ENCODE results near the gene PAQR9. TPM values are rescaled to one million over a fixed set of nuclear protein-coding genes. Genes with fewer than 3 reads are reported as not detected.

The PAQR9 gene
- polyA plus RNA-seq, 1 donor (not counting 4 experiments of a cell fraction or from before 2014, with no cell fraction given), result not detected

DNA sequence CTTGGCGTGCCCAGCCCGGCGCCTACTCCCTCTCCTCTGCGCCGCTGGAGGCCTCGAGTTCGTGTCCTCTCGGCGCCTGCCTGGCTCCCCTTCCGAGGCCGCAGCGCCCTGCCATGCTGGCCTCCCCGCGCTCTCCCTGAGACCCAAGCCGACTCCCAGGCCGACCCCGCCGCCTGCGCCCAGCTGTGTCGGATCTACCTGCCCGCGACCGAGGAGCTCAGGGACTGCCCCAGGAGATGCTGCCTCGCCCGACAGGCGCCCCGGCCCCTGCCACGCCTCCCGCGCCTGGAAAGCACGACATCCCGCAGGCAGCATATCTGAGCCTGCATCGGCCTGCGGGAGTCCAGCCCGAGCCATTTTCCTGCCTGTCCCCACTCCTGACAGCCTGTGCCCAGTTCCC, 16.1 kb downstream of the PAQR9 start:
- DNase-seq (ENCODE audit: low read depth, low spot score) (no peak), FAIRE-seq (no peak)
- H2AFZ ChIP-seq (ENCODE audit: control insufficient read depth, low read length), result peak overlapping the region; percentile 29
- H3K4me1 ChIP-seq (ENCODE audit: control insufficient read depth, extremely low read depth, insufficient read depth, low read length), result peaks cover 18% of the 10 kb centered on the region
- TF ChIP-seq, protein P1, sequence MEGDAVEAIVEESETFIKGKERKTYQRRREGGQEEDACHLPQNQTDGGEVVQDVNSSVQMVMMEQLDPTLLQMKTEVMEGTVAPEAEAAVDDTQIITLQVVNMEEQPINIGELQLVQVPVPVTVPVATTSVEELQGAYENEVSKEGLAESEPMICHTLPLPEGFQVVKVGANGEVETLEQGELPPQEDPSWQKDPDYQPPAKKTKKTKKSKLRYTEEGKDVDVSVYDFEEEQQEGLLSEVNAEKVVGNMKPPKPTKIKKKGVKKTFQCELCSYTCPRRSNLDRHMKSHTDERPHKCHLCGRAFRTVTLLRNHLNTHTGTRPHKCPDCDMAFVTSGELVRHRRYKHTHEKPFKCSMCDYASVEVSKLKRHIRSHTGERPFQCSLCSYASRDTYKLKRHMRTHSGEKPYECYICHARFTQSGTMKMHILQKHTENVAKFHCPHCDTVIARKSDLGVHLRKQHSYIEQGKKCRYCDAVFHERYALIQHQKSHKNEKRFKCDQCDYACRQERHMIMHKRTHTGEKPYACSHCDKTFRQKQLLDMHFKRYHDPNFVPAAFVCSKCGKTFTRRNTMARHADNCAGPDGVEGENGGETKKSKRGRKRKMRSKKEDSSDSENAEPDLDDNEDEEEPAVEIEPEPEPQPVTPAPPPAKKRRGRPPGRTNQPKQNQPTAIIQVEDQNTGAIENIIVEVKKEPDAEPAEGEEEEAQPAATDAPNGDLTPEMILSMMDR (optimal IDR thresholded peaks at IDR 0.05 in 1 of 3, IDR thresholded peaks at IDR 0.05 in 1 of 3, conservative IDR thresholded peaks at IDR 0.05 in 1 of 3; ENCODE audit: extremely low read depth in 1 of 3, insufficient read depth in 2 of 3, low read length in 3 of 3), result no peak
- TF ChIP-seq EZH2 (IDR thresholded peaks at IDR 0.05; ENCODE audit: low read length), result no peak
- H3K4me2 ChIP-seq (ENCODE audit: control insufficient read depth, extremely low read depth, insufficient read depth, low read depth, low read length), result no peak overlapping the region
- no peaks in the 10 kb centered on the region for H3K9me1 ChIP-seq (ENCODE audit: control insufficient read depth, extremely low read depth, insufficient read depth, low read length)
- H3K36me3 ChIP-seq (ENCODE audit: control insufficient read depth in 2 of 2, extremely low read depth in 1 of 2, insufficient read depth in 2 of 2, low read length in 2 of 2), result no peaks in the 10 kb centered on the region
- no peaks in the 10 kb centered on the region for H3K27me3 ChIP-seq (ENCODE audit: control insufficient read depth, extremely low read depth, insufficient read depth, low read length)
- H3K27ac ChIP-seq (ENCODE audit: control insufficient read depth, insufficient read depth, low read length), result no peak overlapping the region
- dilution Hi-C loops (cut with MboI; ENCODE audit: extremely low pct_ligation_motif_present, low sequenced_read_pairs), result no loop called here
- H3K9ac ChIP-seq (ENCODE audit: control insufficient read depth, extremely low read depth, insufficient read depth, low read length), result no peak overlapping the region
- no peaks in the 10 kb centered on the region for H3K9me3 ChIP-seq (ENCODE audit: control insufficient read depth, low read depth, low read length)
- no peaks in the 10 kb centered on the region for H3K79me2 ChIP-seq (ENCODE audit: control insufficient read depth, insufficient read depth, low read length)
- no peaks in the 10 kb centered on the region for H4K20me1 ChIP-seq (ENCODE audit: control insufficient read depth, extremely low read depth, insufficient read depth, low read length)
- no peak overlapping the region for H3K4me3 ChIP-seq (ENCODE audit: control insufficient read depth in 2 of 3, extremely low read depth in 1 of 3, insufficient read depth in 2 of 3, low read depth in 1 of 3, low read length in 3 of 3)

DNA sequence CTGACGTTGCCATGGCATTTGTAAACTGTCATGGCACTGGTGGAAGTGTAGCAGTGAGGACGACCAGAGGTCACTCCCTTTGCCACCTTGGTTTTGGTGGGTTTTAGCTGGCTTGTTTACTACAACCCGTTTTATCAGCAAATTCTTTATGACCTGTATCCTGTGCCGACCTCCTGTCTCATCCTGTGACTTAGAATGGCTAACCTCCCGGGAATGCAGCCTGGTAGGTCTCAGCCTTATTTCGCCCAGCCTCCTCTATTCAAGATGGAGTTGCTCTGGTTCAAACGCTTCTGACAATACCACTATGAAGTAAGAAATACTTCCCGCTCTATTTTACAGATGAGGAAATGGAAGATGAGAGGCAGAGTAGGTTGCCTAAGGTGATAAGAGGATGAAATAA, 16.6 kb downstream of the PAQR9 start:
- H3K79me2 ChIP-seq (ENCODE audit: control insufficient read depth, insufficient read depth, low read length), result no peaks in the 10 kb centered on the region
- H2AFZ ChIP-seq (ENCODE audit: control insufficient read depth, low read length), result peak overlapping the region; percentile 29
- H3K27me3 ChIP-seq (ENCODE audit: control insufficient read depth, extremely low read depth, insufficient read depth, low read length), result no peaks in the 10 kb centered on the region
- peaks cover 18% of the 10 kb centered on the region for H3K4me1 ChIP-seq (ENCODE audit: control insufficient read depth, extremely low read depth, insufficient read depth, low read length)
- H3K9me3 ChIP-seq (ENCODE audit: control insufficient read depth, low read depth, low read length), result no peaks in the 10 kb centered on the region
- no peaks in the 10 kb centered on the region for H3K36me3 ChIP-seq (ENCODE audit: control insufficient read depth in 2 of 2, extremely low read depth in 1 of 2, insufficient read depth in 2 of 2, low read length in 2 of 2)
- dilution Hi-C loops (cut with MboI; ENCODE audit: extremely low pct_ligation_motif_present, low sequenced_read_pairs), result no loop called here
- H4K20me1 ChIP-seq (ENCODE audit: control insufficient read depth, extremely low read depth, insufficient read depth, low read length), result no peaks in the 10 kb centered on the region
- no peak overlapping the region for H3K27ac ChIP-seq (ENCODE audit: control insufficient read depth, insufficient read depth, low read length)
- FAIRE-seq (no peak), DNase-seq (ENCODE audit: low read depth, low spot score) (no peak)
- TF ChIP-seq, protein P1 (optimal IDR thresholded peaks at IDR 0.05 in 1 of 3, IDR thresholded peaks at IDR 0.05 in 1 of 3, conservative IDR thresholded peaks at IDR 0.05 in 1 of 3; ENCODE audit: extremely low read depth in 1 of 3, insufficient read depth in 2 of 3, low read length in 3 of 3), result no peak
- no peak for TF ChIP-seq EZH2 (IDR thresholded peaks at IDR 0.05; ENCODE audit: low read length)
- H3K4me3 ChIP-seq (ENCODE audit: control insufficient read depth in 2 of 3, extremely low read depth in 1 of 3, insufficient read depth in 2 of 3, low read depth in 1 of 3, low read length in 3 of 3), result no peak overlapping the region
- H3K9ac ChIP-seq (ENCODE audit: control insufficient read depth, extremely low read depth, insufficient read depth, low read length), result no peak overlapping the region
- no peaks in the 10 kb centered on the region for H3K9me1 ChIP-seq (ENCODE audit: control insufficient read depth, extremely low read depth, insufficient read depth, low read length)
- H3K4me2 ChIP-seq (ENCODE audit: control insufficient read depth, extremely low read depth, insufficient read depth, low read depth, low read length), result no peak overlapping the region

Data from keratinocyte (primary cell).